Esophagus squamous epithelium (tissue), 4 donors: ENCODE measurements around the gene ZNF142.

Source experiments
- CTCF ChIP-seq, 6 experiments: fragments of 450-650 bp in 4 of 6; fragments of 200-600 bp in 2 of 6; sonication (generic) in 2 of 6; IDR thresholded peaks; one replicate each; pipeline ENCODE4 v1.5.1; 2016 to 2019; ENCODE audit warnings: antibody characterized with exemption in 6 of 6, mild to moderate bottlenecking in 4 of 6, moderate library complexity in 4 of 6
- POLR2A ChIP-seq, 4 donors: fragments of 450-650 bp; IDR thresholded peaks; one replicate each; pipeline ENCODE4 v1.6.1; 2017; ENCODE audit warnings: antibody characterized with exemption in 4 of 4, mild to moderate bottlenecking in 4 of 4, moderate library complexity in 3 of 4

DNA sequence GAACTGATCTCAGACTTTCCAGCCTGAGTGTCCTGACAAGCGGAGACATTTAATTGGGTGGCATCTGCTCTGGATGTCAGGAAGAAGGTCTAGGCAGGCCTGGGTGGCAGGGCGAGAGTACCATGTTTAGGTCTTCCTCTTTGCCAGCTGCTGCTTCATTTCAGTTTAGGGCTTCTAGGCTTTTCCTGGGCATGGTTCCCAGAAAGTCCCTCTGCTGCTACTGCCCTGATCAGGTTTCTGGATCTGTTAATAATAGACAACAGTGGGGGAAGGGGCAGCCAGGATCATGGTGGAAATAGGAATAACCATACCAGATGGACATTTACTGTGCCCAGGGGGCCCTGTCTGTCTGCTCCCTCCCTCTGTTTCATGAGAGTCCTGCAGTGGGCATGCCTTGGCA, 54.0 kb downstream of the ZNF142 start:
- no peak for TF ChIP-seq CTCF (IDR thresholded peaks at IDR 0.05)
- TF ChIP-seq POLR2A (IDR thresholded peaks at IDR 0.05) = no peak
